HepG2 (cell line): Measurements from ENCODE around the gene LRRC27. TPM values are rescaled to one million over a fixed set of nuclear protein-coding genes. Genes with fewer than 3 reads are reported as not detected.
A peak's percentile ranks its signal among the peaks of the same experiment; 100 is the strongest.

ENCODE experiments used
- ATAC-seq: fragments of 200-7000 bp; cut with Tn5 transposase; 3 replicates; pipeline ENCODE4 v1.9.1; 2020; ENCODE audit warnings: mild to moderate bottlenecking, moderate library complexity
- BruUV-seq: library from RNA; stranded (reverse); fragments of 400-500 nt; replicated peaks from 2 replicates; lab custom pipeline; 2021; lab: Mats Ljungman, UMichigan
- CTCF ChIA-PET: fragments of 300-600 bp; formaldehyde crosslinking; extraction: SDS; loops from one replicate; lab custom pipeline; 2021; ENCODE audit warnings: low total read pairs, inconsistent platforms, low intra/inter-chr PET ratio; lab: Yijun Ruan, JAX
- POLR2A ChIA-PET: fragments of 350-600 bp; sonication (Branson Sonifier 250); formaldehyde crosslinking; loops from one replicate; lab custom pipeline; 2020; ENCODE audit warnings: antibody characterized with exemption, inconsistent platforms; lab: Yijun Ruan, JAX
- DNase-seq: peaks from one replicate; pipeline ENCODE4 v3.0.0-alpha.2; 2015; ENCODE audit warnings: low spot score
- FAIRE-seq: peaks from 3 replicates; lab custom pipeline; 2011; peaks lifted over from hg19 to GRCh38; lab: Jason Lieb, UNC
- H2AFZ ChIP-seq: one replicate; pipeline ENCODE4 v1.6.1; 2011; ENCODE audit warnings: low read length, inconsistent platforms
- H3K27ac ChIP-seq: fragments of 300-600 bp; 3 replicates; pipeline ENCODE4 v1.8.0; 2011; ENCODE audit warnings: mixed run types, mild to moderate bottlenecking, mixed read lengths, low read length, inconsistent platforms; ENCODE audit not compliant: insufficient read depth; ENCODE audit errors: extremely low read length
- H3K27me3 ChIP-seq, 2 experiments: fragments of 200-600 bp in 1 of 2; 2 replicates in 1 of 2; 3 replicates in 1 of 2; pipeline versions ENCODE4 v1.6.0 to v1.8.0; 2011; ENCODE audit warnings: low read length in 2 of 2, mild to moderate bottlenecking in 2 of 2, moderate library complexity in 2 of 2, inconsistent platforms in 1 of 2; ENCODE audit not compliant: insufficient read depth in 2 of 2, control insufficient read depth in 1 of 2
- H3K36me3 ChIP-seq, 2 experiments: fragments of 200-600 bp in 1 of 2; replicated peaks in 1 of 2; 2 replicates in 1 of 2; 3 replicates in 1 of 2; pipeline versions ENCODE4 v1.5.1 to v1.8.0; 2011; ENCODE audit warnings: low read length in 2 of 2, inconsistent platforms in 1 of 2; ENCODE audit not compliant: insufficient read depth in 2 of 2, control insufficient read depth in 1 of 2
- H3K4me1 ChIP-seq: 2 replicates; pipeline ENCODE4 v1.5.1; 2012; ENCODE audit warnings: low read length, inconsistent platforms; ENCODE audit not compliant: insufficient read depth
- H3K4me2 ChIP-seq: 2 replicates; pipeline ENCODE4 v1.6.0; 2011; ENCODE audit warnings: low read depth, low read length, inconsistent platforms
- H3K4me3 ChIP-seq, 3 experiments: fragments of 200-600 bp in 1 of 3; sonication (generic), shearing (Covaris generic) in 1 of 3; replicated peaks in 1 of 3; 2 replicates each; pipeline ENCODE4 v1.5.1; 2011 to 2016; ENCODE audit warnings: low read length in 3 of 3, inconsistent platforms in 2 of 3, low read depth in 2 of 3, mild to moderate bottlenecking in 2 of 3, control low read depth in 1 of 3, mixed read lengths in 1 of 3; ENCODE audit not compliant: insufficient read depth in 1 of 3
- H3K79me2 ChIP-seq: one replicate; pipeline ENCODE4 v1.6.1; 2011; ENCODE audit warnings: low read length, inconsistent platforms; ENCODE audit not compliant: insufficient read depth
- H3K9ac ChIP-seq: 2 replicates; pipeline ENCODE4 v1.6.0; 2011; ENCODE audit warnings: mild to moderate bottlenecking, low read depth, low read length, inconsistent platforms; ENCODE audit not compliant: insufficient read depth
- H3K9me3 ChIP-seq: 2 replicates; pipeline ENCODE4 v1.5.1; 2012; ENCODE audit warnings: mild to moderate bottlenecking, low read length
- H4K20me1 ChIP-seq: 2 replicates; pipeline ENCODE4 v1.6.0; 2011; ENCODE audit warnings: inconsistent platforms, mild to moderate bottlenecking, low read length, moderate library complexity; ENCODE audit not compliant: insufficient read depth
- ATF4 ChIP-seq, 2 experiments: fragments of 450-650 bp in 1 of 2; sonication (generic) in 1 of 2; formaldehyde crosslinking; IDR thresholded peaks; 2 replicates each; pipeline versions ENCODE4 v1.5.0 to v1.8.0; 2020 to 2022; ENCODE audit warnings: mild to moderate bottlenecking in 1 of 2, missing genetic modification reagents in 1 of 2
- DNMT1 ChIP-seq: sonication (generic); formaldehyde crosslinking; IDR thresholded peaks from 2 replicates; pipeline ENCODE4 v1.5.1; 2020; ENCODE audit warnings: mild to moderate bottlenecking, missing genetic modification reagents
- ISL2 ChIP-seq: sonication (generic); formaldehyde crosslinking; IDR thresholded peaks from 2 replicates; pipeline ENCODE4 v1.5.0; 2020; ENCODE audit warnings: missing genetic modification reagents
- NFYC ChIP-seq: IDR thresholded peaks from 2 replicates; pipeline ENCODE4 v1.6.1; 2016; ENCODE audit warnings: missing genetic modification reagents, missing compliant biosample characterization
- NR1H2 ChIP-seq: sonication (generic); formaldehyde crosslinking; IDR thresholded peaks from 2 replicates; pipeline ENCODE4 v1.8.1; 2022; ENCODE audit warnings: low read depth, missing genetic modification reagents, borderline replicate concordance
- SPEN ChIP-seq: sonication (generic); formaldehyde crosslinking; IDR thresholded peaks from 2 replicates; pipeline ENCODE4 v1.5.1; 2020; ENCODE audit warnings: low read depth, mild to moderate bottlenecking, missing genetic modification reagents
- ZBTB10 ChIP-seq: sonication (generic); formaldehyde crosslinking; IDR thresholded peaks from 2 replicates; pipeline ENCODE4 v1.4.0; 2020; ENCODE audit warnings: missing genetic modification reagents, borderline replicate concordance
- ZFY ChIP-seq: sonication (generic); formaldehyde crosslinking; IDR thresholded peaks from 2 replicates; pipeline ENCODE4 v1.4.0; 2020; ENCODE audit warnings: missing genetic modification reagents
- ZMAT5 ChIP-seq: sonication (generic); formaldehyde crosslinking; IDR thresholded peaks from 2 replicates; pipeline ENCODE4 v1.5.0; 2020; ENCODE audit warnings: mild to moderate bottlenecking, low read depth, missing genetic modification reagents, borderline replicate concordance
- ZNF446 ChIP-seq: sonication (generic); formaldehyde crosslinking; IDR thresholded peaks from 2 replicates; pipeline ENCODE4 v1.5.0; 2020; ENCODE audit warnings: mild to moderate bottlenecking, missing genetic modification reagents
- ZNF687 ChIP-seq: sonication (generic); formaldehyde crosslinking; IDR thresholded peaks from 2 replicates; pipeline ENCODE4 v1.5.1; 2020; ENCODE audit warnings: mild to moderate bottlenecking, missing genetic modification reagents, moderate library complexity
- WGBS: methylation state at CpG from one replicate; pipeline ENCODE4 v1.1.6; 2017; ENCODE audit warnings: low lambda C conversion rate; 5-methylcytosine and 5-hydroxymethylcytosine counted together
- in situ Hi-C: cut with HindIII; loops from 2 replicates; pipeline ENCODE4 v1.10.0; 2017; ENCODE audit warnings: low pct_unique_long_range_greater_than_20kb; ENCODE audit not compliant: extremely low pct_ligation_motif_present
- intact Hi-C: fragments of 100-400 bp; cut with micrococcal nuclease; formaldehyde crosslinking; loops from one replicate; pipeline ENCODE4 v1.10.0; 2022; ENCODE audit not compliant: unreplicated experiment
- polyA plus RNA-seq, 8 experiments: library from polyadenylated mRNA; depleted of rRNA in 3 of 8; stranded (reverse) in 7 of 8; unstranded in 1 of 8; fragments of >200 nt; fragmentation: Illumina TruSeq in 4 of 8; extraction: Trizol in 4 of 8; gene quantifications; 2 replicates each; pipeline versions ENCODE4 v1.2.1 to v1.2.3, GENCODE V29; 2011 to 2016; ENCODE audit warnings: low read depth in 4 of 8, missing spikeins in 1 of 8, mixed read lengths in 1 of 8; ENCODE audit not compliant: insufficient read depth in 1 of 8
- total RNA-seq, 5 experiments: library from RNA; depleted of rRNA; stranded (reverse); fragments of >200 nt; fragmentation: Illumina TruSeq; extraction: Trizol; gene quantifications; 2 replicates each; pipeline ENCODE4 v1.2.3, GENCODE V29; 2016; ENCODE audit warnings: low read depth in 1 of 5

Gene LRRC27
- total and polyA plus RNA-seq, 2 of the 13 experiments (the other 11 are each of a cell fraction or from before 2014, with no cell fraction given) = 4.2 to 4.6 TPM

GRCh38 chr10:132390921-132391675 is 59.1 kb downstream of the LRRC27 start (continued):
- TF ChIP-seq ZFY (CRISPR knock-in tag) (peak; percentile 30; the same call in 1 of the 2 replicates), ZNF687 (CRISPR knock-in tag) (peak; percentile 14; the same call in 1 of the 2 replicates), ATF4 (CRISPR knock-in tag; IDR thresholded peaks at IDR 0.05) (no peak)

- in situ Hi-C loops = no loop called here
- Histone ChIP-seq H3K4me1 (peaks cover 60% of the 10 kb centered on the region), H3K4me3 (no peak overlapping the region), H3K36me3 (no peaks in the 10 kb centered on the region), H3K9me3 (no peaks in the 10 kb centered on the region), H3K79me2 (no peaks in the 10 kb centered on the region), H4K20me1 (no peaks in the 10 kb centered on the region), H3K4me2 (peak overlapping the region; percentile 68), H2AFZ (no peak overlapping the region), H3K9ac (no peak overlapping the region), H3K27me3 (peaks cover 8 to 31% of the 10 kb centered on the region in 2 experiments; a peak in 3 of 5 replicates), H3K27ac (no peak overlapping the region)
- no peak for ATAC-seq
- DNase-seq = no peak
- TF ChIP-seq ZBTB10 (CRISPR knock-in tag) = no peak
- no peak for TF ChIP-seq ZMAT5 (CRISPR knock-in tag)
- no peak for TF ChIP-seq NFYC (CRISPR knock-in tag)
- TF ChIP-seq DNMT1 (CRISPR knock-in tag) = no peak
- no peak for TF ChIP-seq SPEN (CRISPR knock-in tag)
- no peak for TF ChIP-seq ISL2 (CRISPR knock-in tag)
- no peak for TF ChIP-seq NR1H2 (CRISPR knock-in tag)
- no peak for TF ChIP-seq ZNF446 (CRISPR knock-in tag)
- no TSS peak for BruUV-seq
- CTCF ChIA-PET = no interaction called here
- POLR2A ChIA-PET = no interaction called here
- FAIRE-seq = no peak
- intact Hi-C loops = no loop called here
- WGBS = 80% methylated on average over 2 of the region's 4 CpGs
These were observed 59.7 kb downstream of the LRRC27 start for GRCh38 chr10:132391676-132392020.
